Activated CD4-positive, CD25-positive, alpha-beta regulatory T cell treated with anti-CD3 and anti-CD28 coated beads, Interleukin-2, amount 50 U/mL, for 16 hours (primary cell): Measurements from ENCODE around the gene FAM168B.
A peak's percentile ranks its signal among the peaks of the same experiment; 100 is the strongest.
"Not testable (repeated sequence)": the region's sequence is repeated elsewhere in the genome, so short reads cannot be mapped to it uniquely, and the experiment has no call there.

Source experiments
- DNase-seq: peaks from one replicate; pipeline ENCODE4 v3.0.0-alpha.2; 2020; ENCODE audit warnings: low read depth, low spot score

FAM168B gene, protein sequence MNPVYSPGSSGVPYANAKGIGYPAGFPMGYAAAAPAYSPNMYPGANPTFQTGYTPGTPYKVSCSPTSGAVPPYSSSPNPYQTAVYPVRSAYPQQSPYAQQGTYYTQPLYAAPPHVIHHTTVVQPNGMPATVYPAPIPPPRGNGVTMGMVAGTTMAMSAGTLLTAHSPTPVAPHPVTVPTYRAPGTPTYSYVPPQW

DNA sequence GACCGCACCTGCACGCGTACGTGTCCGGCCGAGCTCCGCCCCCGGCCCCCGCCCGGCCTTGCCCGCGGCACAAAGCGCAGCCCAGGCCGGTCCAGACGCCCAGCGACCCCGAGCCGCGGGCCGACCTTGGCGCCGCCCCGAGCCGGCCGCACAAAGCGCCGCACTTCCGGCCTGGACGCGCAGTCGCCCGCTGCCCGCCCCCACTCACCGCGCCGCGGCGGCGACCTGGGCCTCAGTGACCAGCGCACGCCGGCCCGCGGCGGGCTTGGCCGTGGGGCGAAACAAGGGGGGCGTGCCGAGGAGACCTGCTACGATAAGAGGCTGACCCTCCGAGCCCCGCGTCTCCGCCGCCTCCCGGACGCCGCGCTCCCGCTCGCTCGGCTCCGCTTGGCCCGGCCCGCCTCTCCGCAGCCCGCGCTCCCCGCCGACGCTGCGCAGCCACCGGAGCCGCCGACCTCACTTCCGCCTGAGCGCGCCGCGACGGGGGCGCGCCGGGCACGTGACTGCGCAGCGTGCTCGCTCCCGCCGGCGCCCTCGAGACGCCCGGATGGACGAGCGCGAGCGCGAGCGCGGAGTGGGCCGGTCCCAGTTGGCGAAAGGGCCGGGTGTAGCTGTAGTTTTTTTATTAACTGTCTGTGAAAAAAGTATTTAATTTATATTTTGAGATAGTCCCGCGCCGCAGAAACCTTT, at the start of gene FAM168B:
TSS of gene FAM168B (minus strand) at position 455 of the 690 bp plus-strand sequence. CDS start 10,814 bp downstream, outside the sequence.
- DNase-seq: peak; percentile 74

GRCh38 chr2:131142849-131143248, 49.6 kb upstream of the FAM168B start:
- no peak for DNase-seq

DNA sequence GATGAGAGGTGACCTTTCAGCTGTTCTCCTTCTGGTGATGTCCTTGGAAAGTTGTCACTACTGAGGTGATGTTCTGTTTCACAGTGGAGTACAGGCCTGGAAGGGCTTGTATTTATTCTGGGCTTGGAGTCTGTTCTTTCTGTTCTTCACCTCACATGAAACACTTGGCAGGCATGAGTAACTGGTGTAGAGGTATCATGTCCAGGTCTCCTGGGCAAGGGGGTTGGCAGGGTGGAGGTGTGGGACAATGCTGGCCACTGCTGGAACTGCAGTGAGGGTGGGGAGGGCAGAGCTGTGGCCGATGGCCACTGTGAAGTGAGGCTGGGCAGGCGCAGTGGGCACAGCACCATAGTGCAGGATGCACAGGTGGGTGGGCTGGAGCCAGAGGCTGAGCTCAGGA, 47.3 kb upstream of the FAM168B start:
- no peak for DNase-seq

DNA sequence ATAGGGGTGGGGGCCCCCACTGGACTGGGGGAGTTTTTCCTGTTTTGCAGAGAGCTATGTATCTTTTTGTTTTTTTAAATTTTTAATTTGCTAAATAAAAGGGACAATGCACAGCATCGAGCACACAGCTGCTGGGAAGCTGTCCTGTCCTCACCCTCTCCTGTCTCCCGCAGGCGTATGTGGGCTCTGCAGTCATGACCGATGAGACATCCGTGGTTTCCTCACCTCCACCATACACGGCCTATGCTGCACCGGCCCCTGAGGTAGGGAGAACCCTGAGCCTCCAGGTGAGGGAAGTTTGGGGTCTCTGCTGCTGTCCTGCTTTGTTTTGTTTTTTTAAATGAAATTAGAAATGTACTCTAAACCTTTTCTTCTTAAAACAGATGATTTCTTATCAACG, 39.5 kb upstream of the FAM168B start:
- DNase-seq: no peak

DNA sequence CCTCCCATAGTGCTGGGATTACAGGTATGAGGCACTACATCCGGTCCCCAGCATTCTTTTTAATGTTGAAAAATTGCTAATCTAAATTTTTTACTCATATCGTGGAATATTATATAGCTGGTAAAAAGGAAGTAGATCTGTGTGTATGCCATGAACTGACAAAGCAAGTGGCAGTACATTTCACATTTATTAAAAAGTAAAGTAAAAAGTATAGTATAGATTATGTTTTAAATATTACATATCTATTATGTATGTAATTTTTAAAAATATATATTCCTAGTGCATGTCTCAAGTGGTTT, 37.0 kb upstream of the FAM168B start:
- DNase-seq: no peak

DNA sequence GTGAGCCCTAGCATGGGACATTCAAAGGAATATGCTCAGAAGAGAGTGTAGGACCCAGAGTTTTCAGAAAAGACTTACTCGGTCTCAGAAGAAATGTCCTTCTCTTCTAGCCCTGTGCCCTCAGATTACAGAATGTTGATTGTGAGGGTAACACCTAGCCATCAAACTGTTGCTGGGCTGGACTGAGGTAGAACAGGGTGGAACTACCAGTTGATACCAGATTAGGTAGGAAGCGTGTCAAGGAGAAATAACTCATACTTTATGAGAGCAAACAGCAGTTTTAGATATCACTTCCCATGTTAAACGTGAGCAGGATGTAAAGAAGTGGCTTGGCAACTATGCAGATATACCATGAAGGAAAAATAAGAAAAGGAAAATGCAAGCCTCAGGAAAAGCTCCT, 34.7 kb upstream of the FAM168B start:
- no peak for DNase-seq

GRCh38 chr2:131127076-131127475, 33.8 kb upstream of the FAM168B start:
- DNase-seq: no peak

DNA sequence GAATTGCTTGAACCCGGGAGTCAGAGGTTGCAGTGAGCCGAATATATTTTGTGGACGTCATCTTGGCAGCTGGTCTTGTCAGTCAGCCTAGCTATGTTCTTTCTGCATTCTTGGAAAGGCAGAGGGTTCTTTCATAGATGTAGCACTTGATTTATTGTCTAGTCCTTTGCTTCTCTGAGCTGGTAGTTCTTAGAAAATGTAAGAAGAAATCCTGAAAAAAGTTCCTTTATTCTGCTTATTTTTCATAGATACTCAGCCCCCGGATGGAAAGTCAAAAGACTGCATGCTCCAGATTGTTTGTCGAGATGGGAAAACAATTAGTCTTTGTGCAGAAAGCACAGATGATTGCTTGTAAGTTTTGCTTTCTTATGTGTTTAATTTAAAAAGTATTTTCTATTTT, 33.2 kb upstream of the FAM168B start:
- no peak for DNase-seq

- no peak for DNase-seq
These were observed 32.0 kb upstream of the FAM168B start for GRCh38 chr2:131125195-131125757.

GRCh38 chr2:131123192-131123591, 29.9 kb upstream of the FAM168B start:
- no peak for DNase-seq

- DNase-seq: no peak
These were observed 29.2 kb upstream of the FAM168B start for GRCh38 chr2:131122496-131122895.

DNA sequence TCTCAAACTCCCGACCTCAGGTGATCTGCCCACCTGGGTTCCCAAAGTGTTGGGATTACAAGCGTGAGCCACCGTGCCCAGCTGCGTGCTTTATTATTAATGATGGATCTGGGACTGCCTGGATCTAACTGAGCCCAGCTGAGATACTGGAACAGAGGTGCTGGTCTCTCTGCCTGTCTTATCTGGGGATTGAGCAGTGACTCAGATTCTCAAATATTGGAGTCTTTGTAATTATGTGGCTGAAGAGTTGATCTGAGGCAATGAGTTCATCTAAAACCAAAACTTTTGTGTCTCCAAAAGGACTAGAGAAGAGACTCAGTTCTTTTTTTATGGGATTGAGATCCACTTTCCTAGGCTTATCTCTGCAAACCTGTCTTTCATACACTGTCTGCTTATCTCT, 28.2 kb upstream of the FAM168B start:
- no peak for DNase-seq

DNA sequence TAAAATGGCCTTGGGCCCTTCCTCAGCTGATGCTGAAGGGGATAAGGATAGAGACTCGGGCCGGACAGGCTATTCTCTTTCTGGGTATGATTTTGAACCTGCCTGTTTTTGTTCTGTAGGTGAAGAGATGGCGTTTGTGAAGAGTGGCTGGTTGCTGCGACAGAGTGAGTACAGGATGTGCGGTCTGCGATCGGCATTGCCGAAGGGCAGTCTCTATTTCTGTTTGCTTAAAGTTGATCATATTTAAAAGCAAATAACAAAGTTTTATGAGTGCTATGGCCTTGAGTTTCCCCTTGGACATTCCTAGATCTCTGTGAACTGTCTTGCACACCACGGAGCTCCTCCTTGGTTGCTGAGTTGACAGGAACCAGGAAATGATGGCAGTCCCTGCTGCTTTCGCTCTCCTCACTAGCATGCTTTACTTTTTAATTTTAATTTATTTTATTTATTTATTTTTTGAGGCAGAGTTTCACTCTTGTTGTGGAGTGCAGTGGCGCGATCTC, 27.6 kb upstream of the FAM168B start:
- no peak for DNase-seq

GRCh38 chr2:131115752-131116151, 22.5 kb upstream of the FAM168B start:
- no peak for DNase-seq

GRCh38 chr2:131114950-131115349, 21.7 kb upstream of the FAM168B start:
- not testable (repeated sequence) for DNase-seq

GRCh38 chr2:131113566-131114227, 20.4 kb upstream of the FAM168B start:
- DNase-seq: no peak

- no peak for DNase-seq
These were observed 19.3 kb upstream of the FAM168B start for GRCh38 chr2:131112529-131112928.

DNA sequence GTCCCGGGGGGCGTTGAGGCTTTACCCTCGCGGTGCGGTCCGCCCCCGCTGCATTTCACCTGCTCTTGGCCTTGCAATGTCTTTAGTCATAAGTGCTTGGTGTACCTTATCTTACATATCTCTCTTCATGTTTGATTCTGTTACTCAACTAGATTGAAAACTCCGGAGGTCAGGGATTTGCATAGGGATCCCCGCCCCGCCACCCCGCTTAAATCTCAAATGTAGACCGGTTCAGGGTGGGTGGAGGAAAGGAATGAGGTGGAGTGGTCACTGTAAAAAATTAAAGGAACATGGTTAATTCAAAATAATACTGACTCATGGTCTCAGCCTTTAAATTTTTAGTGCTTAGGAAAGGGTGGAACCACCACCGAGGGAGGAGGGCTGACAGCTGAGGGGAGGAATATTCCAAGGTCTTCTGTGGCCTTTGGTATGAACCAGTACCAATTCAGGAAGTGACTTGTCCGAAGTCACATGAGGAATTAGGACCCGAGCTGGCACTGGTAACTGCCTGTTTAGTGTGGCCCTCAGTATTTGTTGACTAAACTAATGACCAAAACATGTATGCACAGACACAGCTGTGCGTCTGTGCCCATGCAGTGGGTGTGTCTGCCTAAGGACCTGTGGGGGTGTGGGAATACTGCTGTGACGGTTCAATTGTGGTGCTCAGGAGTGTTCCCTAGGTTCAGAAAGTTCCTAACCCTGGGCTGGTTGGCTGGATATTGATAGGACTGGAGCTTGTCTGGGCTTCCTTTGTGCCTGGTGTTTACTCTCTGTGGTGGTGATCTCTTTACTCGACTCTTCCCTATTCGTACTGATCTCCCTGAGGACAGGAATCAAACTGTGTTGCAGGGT, 12.9 kb upstream of the FAM168B start:
- DNase-seq: peak; percentile 7

DNA sequence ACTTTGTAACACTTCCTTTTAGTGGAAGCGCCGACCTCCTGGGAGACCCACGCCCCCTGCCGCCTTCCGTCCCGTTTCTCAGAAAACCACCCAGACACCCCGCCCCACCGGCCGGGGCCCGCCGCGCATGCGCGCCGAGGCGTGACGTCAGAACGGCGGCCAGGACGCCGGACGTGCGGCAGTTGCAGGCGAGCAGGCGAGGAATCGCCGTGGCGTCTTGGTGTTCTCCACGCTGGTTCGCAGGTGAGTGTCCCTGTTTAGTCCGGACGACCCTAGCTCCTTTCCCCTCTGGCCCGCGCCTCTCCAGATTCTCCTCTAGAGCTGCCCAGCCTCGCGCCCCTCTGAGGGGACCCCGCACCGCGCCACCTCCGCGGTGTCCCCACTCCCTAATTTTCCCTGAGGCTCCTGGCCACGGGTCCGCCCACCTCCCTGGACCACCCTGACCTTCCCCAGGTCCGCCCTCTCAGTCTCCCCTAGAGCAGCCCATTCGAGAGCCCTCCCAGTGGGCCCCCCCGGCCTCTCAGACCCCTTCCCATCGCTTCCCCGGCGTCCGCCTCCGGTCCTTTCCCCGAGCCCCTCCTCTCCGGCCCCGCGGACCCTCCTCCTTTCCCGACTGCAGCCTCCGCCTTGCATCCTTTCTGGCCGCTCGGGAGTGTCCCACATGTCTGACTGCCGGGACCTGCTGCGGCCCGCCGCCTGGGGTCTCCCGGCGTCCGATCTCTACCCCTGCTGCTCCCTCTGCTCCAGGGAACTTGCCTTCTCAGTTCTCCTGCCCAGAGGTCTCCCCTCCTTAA, 12.1 kb upstream of the FAM168B start, which contains the start of gene PLEKHB2:
TSS of gene PLEKHB2 (plus strand) at position 181 of the 794 bp plus-strand sequence. CDS start 15,606 bp downstream, outside the sequence.
- peak; percentile 84 for DNase-seq

- peak; percentile 28 for DNase-seq
These were observed 11.4 kb upstream of the FAM168B start for GRCh38 chr2:131104487-131105155.
